B cell (primary cell): ENCODE measurements around the gene PTBP3. TPM values are rescaled to one million over a fixed set of nuclear protein-coding genes. Genes with fewer than 3 reads are reported as not detected.
A peak's percentile ranks its signal among the peaks of the same experiment; 100 is the strongest.

ENCODE experiments used
- ATAC-seq: fragments of 200-7000 bp; cut with Tn5 transposase; one replicate; pipeline ENCODE4 v1.10.0; 2021; ENCODE audit warnings: low read depth, mild to moderate bottlenecking, moderate number of reproducible peaks, moderate library complexity
- CTCF ChIA-PET: fragments of 350-600 bp; sonication (Branson Sonifier 250); formaldehyde crosslinking; loops from one replicate; lab custom pipeline; 2021; ENCODE audit warnings: antibody characterized with exemption, inconsistent platforms; lab: Charles Lee
- POLR2A ChIA-PET: fragments of 350-600 bp; sonication (Branson Sonifier 250); formaldehyde crosslinking; loops from one replicate; lab custom pipeline; 2021; ENCODE audit warnings: antibody characterized with exemption; lab: Charles Lee
- DNase-seq: peaks from one replicate; pipeline ENCODE4 v3.0.0; 2013
- H2AFZ ChIP-seq: 2 replicates; pipeline ENCODE4 v1.6.1; 2012; ENCODE audit warnings: mild to moderate bottlenecking, low read depth, low read length; ENCODE audit not compliant: insufficient read depth, poor library complexity, severe bottlenecking
- H3K27ac ChIP-seq, 2 donors: 1 replicate in 1 of 2; 2 replicates in 1 of 2; pipeline ENCODE4 v1.5.1; 2012 to 2013; ENCODE audit warnings: low read length in 2 of 2, mild to moderate bottlenecking in 2 of 2, moderate library complexity in 1 of 2
- H3K27me3 ChIP-seq, 4 experiments: fragments of 200-600 bp in 1 of 4; sonication (generic) in 1 of 4; replicated peaks in 1 of 4; 1 replicate in 2 of 4; 2 replicates in 2 of 4; pipeline versions ENCODE4 v1.6.1 to v1.7.0; 2013 to 2016; ENCODE audit warnings: low read length in 3 of 4, mild to moderate bottlenecking in 2 of 4, mixed read lengths in 1 of 4, moderate library complexity in 1 of 4; ENCODE audit not compliant: insufficient read depth in 4 of 4, control insufficient read depth in 3 of 4; ENCODE audit errors: control extremely low read depth in 1 of 4
- H3K36me3 ChIP-seq, 2 experiments: replicated peaks in 1 of 2; 1 replicate in 1 of 2; 2 replicates in 1 of 2; pipeline versions ENCODE4 v1.6.1 to v1.7.1; 2013; ENCODE audit warnings: low read length in 1 of 2; ENCODE audit not compliant: insufficient read depth in 2 of 2, control insufficient read depth in 1 of 2; ENCODE audit errors: control extremely low read depth in 1 of 2, extremely low read depth in 1 of 2
- H3K4me1 ChIP-seq, 2 donors: fragments of 200-600 bp in 1 of 2; sonication (generic) in 1 of 2; 1 replicate in 1 of 2; 2 replicates in 1 of 2; pipeline versions ENCODE4 v1.5.1 to v1.6.1; 2013 to 2017; ENCODE audit warnings: low read length in 2 of 2; ENCODE audit not compliant: control insufficient read depth in 2 of 2, insufficient read depth in 2 of 2
- H3K4me2 ChIP-seq: replicated peaks from 2 replicates; pipeline ENCODE3; 2012; ENCODE audit warnings: mild to moderate bottlenecking, low read depth, low read length; ENCODE audit not compliant: poor library complexity, severe bottlenecking
- H3K4me3 ChIP-seq, 5 experiments: fragments of 200-600 bp in 1 of 5; sonication (generic) in 1 of 5; 1 replicate in 3 of 5; 2 replicates in 2 of 5; pipeline versions ENCODE4 v1.5.1 to v1.7.0; 2011 to 2016; ENCODE audit warnings: low read length in 4 of 5, mild to moderate bottlenecking in 4 of 5, low read depth in 2 of 5, control low read depth in 1 of 5, moderate library complexity in 1 of 5; ENCODE audit not compliant: insufficient read depth in 1 of 5; ENCODE audit errors: control extremely low read depth in 1 of 5, extremely low read depth in 1 of 5
- H3K79me2 ChIP-seq: fragments of 200-600 bp; sonication (generic); one replicate; pipeline ENCODE4 v1.6.0; 2016; ENCODE audit warnings: low read length; ENCODE audit not compliant: control insufficient read depth, insufficient read depth
- H3K9ac ChIP-seq: fragments of 200-600 bp; sonication (generic); 2 replicates; pipeline ENCODE4 v1.6.1; 2017; ENCODE audit warnings: mild to moderate bottlenecking, low read length, moderate library complexity
- H3K9me3 ChIP-seq, 3 donors: one replicate each; pipeline versions ENCODE4 v1.6.1 to v1.7.1; 2013; ENCODE audit warnings: low read length in 2 of 3; ENCODE audit not compliant: control insufficient read depth in 2 of 3, insufficient read depth in 1 of 3; ENCODE audit errors: control extremely low read depth in 1 of 3
- H4K20me1 ChIP-seq: 2 replicates; pipeline ENCODE4 v1.6.0; 2012; ENCODE audit warnings: mild to moderate bottlenecking, low read length; ENCODE audit not compliant: insufficient read depth, control insufficient read depth, poor library complexity, severe bottlenecking
- H3K27ac Mint-ChIP-seq: one replicate; pipeline ENCODE4 v1.8.0; 2021; ENCODE audit warnings: mixed read lengths
- H3K27me3 Mint-ChIP-seq: one replicate; pipeline ENCODE4 v1.8.0; 2021; ENCODE audit warnings: mixed read lengths
- H3K4me1 Mint-ChIP-seq: one replicate; pipeline ENCODE4 v1.8.0; 2021; ENCODE audit warnings: mixed read lengths
- H3K4me3 Mint-ChIP-seq: one replicate; pipeline ENCODE4 v1.8.0; 2021; ENCODE audit warnings: mixed read lengths
- H3K9me3 Mint-ChIP-seq: one replicate; pipeline ENCODE4 v1.8.0; 2022; ENCODE audit warnings: mixed read lengths; ENCODE audit not compliant: insufficient read depth
- EZH2 ChIP-seq: IDR thresholded peaks from 2 replicates; pipeline ENCODE4 v1.6.1; 2012; ENCODE audit warnings: borderline replicate concordance, low read depth, mild to moderate bottlenecking, moderate library complexity, low read length; ENCODE audit not compliant: insufficient read depth, poor library complexity, severe bottlenecking
- WGBS: methylation state at CpG from one replicate; pipeline ENCODE4 v1.1.5; 2013; ENCODE audit warnings: missing lambda C conversion rate; ENCODE audit not compliant: insufficient coverage; 5-methylcytosine and 5-hydroxymethylcytosine counted together
- intact Hi-C: fragments of 100-400 bp; cut with micrococcal nuclease; formaldehyde crosslinking; loops from one replicate; pipeline ENCODE4 v1.10.0; 2022
- polyA plus RNA-seq: library from polyadenylated mRNA; depleted of rRNA; stranded (reverse); fragments of >200 nt; gene quantifications from 2 replicates; pipeline ENCODE4 v1.2.3, GENCODE V29; 2012
- total RNA-seq, 2 donors: library from RNA; stranded (reverse); fragments of 120-200 nt in 1 of 2; gene quantifications; 1 replicate in 1 of 2; 2 replicates in 1 of 2; pipeline versions ENCODE4 v1.2.3 to v1.2.4, GENCODE V29; 2013 to 2022
- TF ChIP-seq, protein P1 (sequence below): fragments of 200-600 bp; IDR thresholded peaks from one replicate; pipeline ENCODE4 v1.8.0; 2022; ENCODE audit warnings: antibody characterized with exemption, mild to moderate bottlenecking

PTBP3 gene
- total and polyA plus RNA-seq, 2 donors (not counting 1 experiment from before 2014, with no cell fraction given), result 22.8 to 133 TPM

GRCh38 chr9:112380102-112380824, 46.8 kb upstream of the PTBP3 start, which contains the start of gene HSDL2:
HSDL2 (plus strand) TSS chr9:112380108; CDS start chr9:112380164, 56 bp downstream.
- H3K27me3 ChIP-seq, result no peaks in the 10 kb centered on the region
- H3K27ac ChIP-seq, result peak within 1 kb of the TSS; percentile 78 to 88
- no peaks in the 10 kb centered on the region for H3K9me3 Mint-ChIP-seq
- CTCF ChIA-PET, result interaction anchor here (0.9 to 2.1 kb wide), 10 partner anchors 14 to 482 kb away, joined by 3 to 19 read pairs (median 6); partner anchors contain the start of gene PTBP3
- peaks cover 65% of the 10 kb centered on the region for H3K4me1 Mint-ChIP-seq
- peak within 1 kb of the TSS; percentile 92 for H3K27ac Mint-ChIP-seq
- H3K4me1 ChIP-seq, result peaks cover 32 to 36% of the 10 kb centered on the region in 2 donors
- peaks cover 4% of the 10 kb centered on the region for H3K79me2 ChIP-seq
- peak within 1 kb of the TSS; percentile 95 for H3K4me3 Mint-ChIP-seq
- no peaks in the 10 kb centered on the region for H3K27me3 Mint-ChIP-seq
- ATAC-seq (peak; percentile 13), DNase-seq (no peak)
- peak within 1 kb of the TSS; percentile 79 for H3K9ac ChIP-seq
- intact Hi-C loops, result loop anchor here (1.0 to 5.0 kb wide), 2 partner anchors 338 to 348 kb away; partner anchors contain the start of gene INIP
- H2AFZ ChIP-seq, result peak within 1 kb of the TSS; percentile 95
- H3K36me3 ChIP-seq, result no peaks in the 10 kb centered on the region
- no peaks in the 10 kb centered on the region for H3K9me3 ChIP-seq
- POLR2A ChIA-PET, result interaction anchor here (0.8 to 2.6 kb wide), 5 partner anchors 48 to 897 kb away, joined by 3 to 13 read pairs (median 3); partner anchors contain the start of genes DNAJC25, INIP and PTBP3
- peak within 1 kb of the TSS; percentile 78 for H3K4me2 ChIP-seq
- H3K4me3 ChIP-seq, result peak within 1 kb of the TSS; percentile 82 to 98 (median 89)
- no peaks in the 10 kb centered on the region for H4K20me1 ChIP-seq
- no peak for TF ChIP-seq EZH2
- under 1% methylated on average over 34 of the region's 43 CpGs for WGBS

DNA sequence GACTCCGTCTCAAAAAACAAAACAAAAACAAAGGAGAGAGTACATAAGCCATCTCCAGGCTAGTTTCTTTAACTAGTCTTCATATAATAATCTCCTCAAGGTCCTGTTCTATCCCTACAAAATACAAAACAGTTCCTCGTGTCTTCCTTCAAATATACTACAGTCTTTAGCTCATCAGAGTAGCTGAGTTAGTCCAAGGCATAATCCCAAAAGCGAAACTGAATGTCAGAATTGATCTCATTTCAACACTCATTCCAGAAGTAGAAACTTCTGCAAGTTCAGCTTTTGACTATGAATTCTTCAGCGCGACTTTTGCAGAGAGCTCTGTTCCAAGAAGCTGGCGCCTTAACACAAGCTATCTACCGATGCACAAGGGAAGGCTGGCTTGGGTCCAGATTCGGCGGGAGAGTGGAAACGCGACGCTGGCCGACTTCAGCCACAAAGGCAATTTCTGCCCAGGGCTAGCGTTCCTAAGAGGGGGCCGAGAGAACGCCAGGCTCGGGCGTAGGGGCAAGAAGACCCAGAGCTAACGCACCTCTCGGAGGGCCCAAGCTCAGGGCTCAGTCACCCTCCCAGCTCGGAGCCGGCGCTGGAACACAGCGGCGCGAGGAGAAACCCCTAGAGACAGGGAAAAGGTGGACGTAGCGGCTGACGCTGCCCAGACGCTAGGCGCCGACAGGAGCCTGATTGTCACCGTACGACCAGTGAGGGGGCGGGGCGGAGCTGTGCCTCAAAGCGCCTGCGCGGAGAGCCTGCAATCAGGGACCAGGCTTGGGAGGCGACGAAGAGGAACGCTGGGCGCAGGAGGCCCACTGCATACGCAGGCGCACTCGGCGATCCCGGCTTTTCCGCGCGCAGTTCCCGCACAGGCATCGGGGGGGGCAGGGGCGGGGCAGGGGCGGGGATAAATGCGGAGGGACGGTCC, 46.0 kb upstream of the PTBP3 start:
- H3K27me3 Mint-ChIP-seq, result no peaks in the 10 kb centered on the region
- peak overlapping the region; percentile 78 for H3K4me2 ChIP-seq
- H3K4me1 Mint-ChIP-seq, result peaks cover 59% of the 10 kb centered on the region
- DNase-seq (peak; percentile 96), ATAC-seq (peak; percentile 93)
- peak overlapping the region; percentile 79 for H3K9ac ChIP-seq
- peaks cover 27 to 30% of the 10 kb centered on the region in 2 donors for H3K4me1 ChIP-seq
- H2AFZ ChIP-seq, result peak overlapping the region; percentile 95
- H3K4me3 ChIP-seq, result peak overlapping the region; percentile 82 to 98 (median 89)
- ChIA-PET POLR2A (interaction anchor here (0.7 to 2.6 kb wide), 9 partner anchors 9 to 896 kb away, joined by 3 to 13 read pairs (median 4); partner anchors contain the start of genes DNAJC25, INIP and PTBP3), CTCF (interaction anchor here (0.6 to 2.1 kb wide), 13 partner anchors 13 to 767 kb away, joined by 3 to 19 read pairs (median 5); partner anchors contain the start of genes INIP and PTBP3)
- H4K20me1 ChIP-seq, result no peaks in the 10 kb centered on the region
- peak overlapping the region; percentile 92 for H3K27ac Mint-ChIP-seq
- H3K4me3 Mint-ChIP-seq, result peak overlapping the region; percentile 95
- H3K9me3 ChIP-seq, result no peaks in the 10 kb centered on the region
- H3K9me3 Mint-ChIP-seq, result no peaks in the 10 kb centered on the region
- TF ChIP-seq, protein P1, sequence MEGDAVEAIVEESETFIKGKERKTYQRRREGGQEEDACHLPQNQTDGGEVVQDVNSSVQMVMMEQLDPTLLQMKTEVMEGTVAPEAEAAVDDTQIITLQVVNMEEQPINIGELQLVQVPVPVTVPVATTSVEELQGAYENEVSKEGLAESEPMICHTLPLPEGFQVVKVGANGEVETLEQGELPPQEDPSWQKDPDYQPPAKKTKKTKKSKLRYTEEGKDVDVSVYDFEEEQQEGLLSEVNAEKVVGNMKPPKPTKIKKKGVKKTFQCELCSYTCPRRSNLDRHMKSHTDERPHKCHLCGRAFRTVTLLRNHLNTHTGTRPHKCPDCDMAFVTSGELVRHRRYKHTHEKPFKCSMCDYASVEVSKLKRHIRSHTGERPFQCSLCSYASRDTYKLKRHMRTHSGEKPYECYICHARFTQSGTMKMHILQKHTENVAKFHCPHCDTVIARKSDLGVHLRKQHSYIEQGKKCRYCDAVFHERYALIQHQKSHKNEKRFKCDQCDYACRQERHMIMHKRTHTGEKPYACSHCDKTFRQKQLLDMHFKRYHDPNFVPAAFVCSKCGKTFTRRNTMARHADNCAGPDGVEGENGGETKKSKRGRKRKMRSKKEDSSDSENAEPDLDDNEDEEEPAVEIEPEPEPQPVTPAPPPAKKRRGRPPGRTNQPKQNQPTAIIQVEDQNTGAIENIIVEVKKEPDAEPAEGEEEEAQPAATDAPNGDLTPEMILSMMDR, result no peak
- no peak for TF ChIP-seq EZH2
- H3K27ac ChIP-seq, result peak overlapping the region; percentile 78 to 88
- peaks cover 4% of the 10 kb centered on the region for H3K79me2 ChIP-seq
- H3K27me3 ChIP-seq, result no peaks in the 10 kb centered on the region
- intact Hi-C loops, result loop anchor here (1.0 to 5.0 kb wide), 8 partner anchors 18 to 483 kb away; partner anchors contain the start of genes INIP, PTBP3 and UGCG
- 0% methylated on average over 55 of the region's 57 CpGs for WGBS
- H3K36me3 ChIP-seq, result no peaks in the 10 kb centered on the region
